Activated CD4-positive, alpha-beta T cell treated with anti-CD3 and anti-CD28 coated beads for 24 hours (primary cell): ENCODE results near the gene GABRA4.
A peak's percentile ranks its signal among the peaks of the same experiment; 100 is the strongest.

ENCODE experiments used
- DNase-seq, 2 donors: peaks; one replicate each; pipeline ENCODE4 v3.0.0-alpha.2; 2020; ENCODE audit warnings: low read depth in 2 of 2

Gene GABRA4

DNA sequence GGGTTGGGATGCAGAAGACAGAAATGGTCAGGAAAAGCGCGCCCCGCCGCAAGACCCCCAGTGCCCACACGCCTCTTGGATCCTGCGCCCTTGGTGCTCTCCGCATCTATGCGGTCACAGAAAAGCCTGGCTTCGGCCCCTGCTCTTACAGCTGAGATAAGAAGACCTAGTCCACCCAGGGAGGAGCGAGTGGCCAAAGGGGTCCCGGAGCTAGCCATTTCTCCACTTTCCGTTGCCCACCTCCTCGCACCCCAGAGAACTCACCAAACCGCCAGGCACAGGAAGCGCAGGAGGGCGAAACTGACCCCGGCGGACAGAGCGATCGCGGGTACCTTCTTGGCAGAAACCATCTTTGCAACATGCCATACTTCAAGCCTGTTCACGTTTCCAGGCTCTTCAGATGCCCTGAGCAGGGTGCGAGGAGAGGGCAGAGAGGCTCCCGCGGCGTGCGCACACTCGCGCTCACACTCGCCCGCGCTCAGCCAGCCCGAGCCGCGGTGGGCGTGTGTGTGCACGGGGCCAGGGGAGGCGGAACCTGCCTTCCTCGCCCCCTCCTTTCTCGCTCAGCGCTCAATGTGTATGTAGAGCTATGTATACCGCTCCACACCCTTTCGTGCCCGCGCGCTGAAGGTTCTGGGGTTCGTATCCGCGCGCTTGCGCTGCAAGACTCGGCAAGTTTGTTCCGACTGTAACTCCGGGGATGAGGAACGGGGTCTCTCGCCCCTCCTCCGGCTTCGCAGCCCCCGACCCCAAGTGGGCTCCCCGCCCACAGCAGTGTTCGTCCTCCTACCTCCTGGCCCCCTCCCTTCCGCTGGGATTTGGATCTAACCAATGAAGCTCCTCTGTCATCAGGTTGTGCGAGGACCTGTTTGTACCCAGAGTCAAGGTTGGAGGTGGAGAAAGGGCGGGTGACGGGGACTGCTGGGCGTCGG is at the start of gene GABRA4:
GABRA4 (minus strand) TSS at position 507 of the 932 bp plus-strand sequence; CDS start at position 350, 157 bp downstream.
- no peak for DNase-seq

DNA sequence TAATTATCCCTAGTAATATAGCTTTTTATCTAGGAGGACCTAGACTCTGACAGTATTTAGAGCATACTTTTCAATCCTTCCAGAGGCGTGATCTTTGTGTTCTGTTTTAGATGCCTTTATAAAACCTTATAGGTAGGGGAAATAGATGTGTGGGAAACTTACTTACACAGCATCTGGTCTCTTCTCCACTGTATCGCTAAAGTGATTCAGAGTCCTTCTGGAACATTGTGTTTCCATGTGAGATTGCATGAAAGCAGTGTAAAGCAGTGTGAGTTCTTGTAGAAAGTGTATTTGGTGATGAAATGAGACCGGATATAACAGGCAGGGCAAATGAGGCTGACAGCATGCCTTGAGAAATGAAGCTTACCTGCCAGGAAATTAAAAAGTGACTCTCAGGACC is 47.4 kb upstream of the GABRA4 start:
- no peak for DNase-seq

DNA sequence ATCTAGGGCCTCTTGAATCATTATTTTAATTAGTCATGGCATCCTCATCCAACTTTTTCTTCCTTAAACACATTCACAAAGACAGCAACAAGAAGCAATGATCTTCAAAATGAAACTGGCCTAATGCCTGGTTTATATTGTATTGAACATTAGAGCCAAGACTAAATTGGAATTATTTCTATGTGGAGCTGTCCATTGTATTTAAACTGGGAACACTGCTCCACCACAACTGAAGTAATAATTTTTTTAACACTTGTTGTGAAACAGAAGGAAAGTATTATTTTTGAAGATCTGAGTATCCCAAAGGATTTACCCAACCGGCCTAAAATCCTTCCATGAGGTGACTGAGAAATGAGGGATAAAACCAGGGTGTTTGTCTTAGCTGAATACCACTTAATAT is 44.9 kb upstream of the GABRA4 start:
- no peak for DNase-seq

DNA sequence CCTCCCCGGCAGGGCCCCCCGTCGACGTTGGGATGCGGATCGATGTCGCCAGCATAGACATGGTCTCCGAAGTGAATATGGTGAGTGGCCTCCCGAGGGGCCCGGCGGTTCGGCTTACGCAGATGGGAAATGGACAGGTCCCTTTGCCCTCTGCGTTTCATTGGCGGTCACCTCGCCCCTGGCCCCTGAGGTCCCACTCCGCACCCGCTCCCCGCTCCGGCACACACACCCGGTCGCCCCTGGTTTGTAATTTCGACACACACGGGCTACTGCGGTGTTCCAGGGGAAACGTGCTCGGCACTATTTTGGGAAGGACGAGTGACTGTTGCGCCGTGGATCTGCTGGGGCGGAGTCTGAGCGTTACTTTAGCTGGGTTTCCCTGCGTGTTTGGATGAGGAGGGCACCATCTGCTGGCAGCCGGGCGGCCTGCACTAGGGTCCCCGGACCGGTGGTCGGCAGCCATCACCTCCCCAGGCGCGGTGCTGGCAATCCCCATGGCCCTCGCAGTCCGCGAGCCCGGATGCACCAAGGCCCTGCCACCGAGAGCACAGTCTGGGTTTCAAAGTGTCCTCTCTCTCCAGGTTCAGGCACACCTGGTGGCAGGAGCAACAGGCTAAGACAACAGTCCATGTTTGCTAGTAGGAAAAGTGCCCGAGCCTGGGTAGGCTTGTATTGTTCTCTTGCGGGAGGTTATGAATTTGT is 39.2 kb upstream of the GABRA4 start:
- DNase-seq: peak; percentile 13 to 38

DNA sequence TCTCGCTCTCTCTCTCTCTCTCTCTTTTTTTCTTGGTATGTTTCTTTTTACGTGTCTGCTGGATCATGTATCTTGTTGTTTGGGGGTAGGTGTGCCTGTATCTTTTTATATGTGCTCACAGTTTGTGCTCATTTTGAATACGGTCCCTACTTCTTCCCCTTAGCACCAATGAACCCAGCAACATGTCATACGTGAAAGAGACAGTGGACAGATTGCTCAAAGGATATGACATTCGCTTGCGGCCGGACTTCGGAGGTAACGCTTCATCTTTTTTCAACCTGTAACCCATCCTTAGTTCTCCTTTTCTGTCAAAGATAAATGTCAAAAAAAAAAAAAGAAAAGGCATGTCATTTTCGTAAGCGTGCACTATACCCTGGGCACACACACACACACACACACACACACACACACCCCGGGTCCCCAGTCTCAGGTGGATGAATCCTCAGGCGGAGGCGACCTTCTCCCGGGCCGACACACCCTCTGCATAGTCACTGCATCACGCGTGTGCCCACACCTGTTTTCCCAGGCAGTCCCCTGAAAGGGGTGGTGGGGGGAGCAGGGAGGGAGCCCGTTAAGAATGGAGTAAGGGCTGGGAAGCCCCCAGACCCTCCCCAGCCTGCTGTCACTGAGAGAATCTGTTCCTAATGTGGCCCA is 38.5 kb upstream of the GABRA4 start:
- no peak for DNase-seq

DNA sequence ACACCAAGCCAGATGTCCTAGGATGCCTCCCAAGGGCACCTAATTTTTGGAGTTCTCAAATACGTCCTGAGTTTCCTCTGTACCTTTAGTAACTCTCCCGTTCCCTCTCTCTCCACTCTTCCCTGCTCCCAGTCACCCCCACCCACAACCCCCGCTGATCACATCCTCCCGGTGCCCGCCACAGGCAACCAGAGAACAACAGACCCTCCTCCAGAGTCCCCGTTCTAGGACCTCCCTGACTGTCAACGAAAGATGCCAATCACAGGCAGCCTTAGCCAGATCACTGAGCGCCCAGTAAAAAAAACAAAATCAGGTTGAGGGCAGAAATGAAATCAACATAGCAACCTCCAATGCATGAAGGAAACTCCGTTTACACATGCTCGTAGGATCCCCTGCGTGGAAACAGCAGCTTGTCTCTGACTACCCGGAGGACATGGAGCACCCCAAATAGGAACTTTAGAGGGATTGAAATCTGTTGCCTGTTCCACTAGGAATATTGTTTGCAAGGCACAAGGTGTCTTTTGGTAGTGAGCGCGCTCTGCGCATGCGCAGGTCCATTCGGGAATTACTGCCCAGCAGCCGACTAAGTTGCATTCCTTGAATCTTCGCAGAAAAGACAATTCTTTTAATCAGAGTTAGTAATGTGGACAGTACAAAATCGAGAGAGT is 37.8 kb upstream of the GABRA4 start, which contains the start of gene GABRB1:
GABRB1 (plus strand) TSS at position 557 of the 668 bp plus-strand sequence.
- no peak for DNase-seq

DNA sequence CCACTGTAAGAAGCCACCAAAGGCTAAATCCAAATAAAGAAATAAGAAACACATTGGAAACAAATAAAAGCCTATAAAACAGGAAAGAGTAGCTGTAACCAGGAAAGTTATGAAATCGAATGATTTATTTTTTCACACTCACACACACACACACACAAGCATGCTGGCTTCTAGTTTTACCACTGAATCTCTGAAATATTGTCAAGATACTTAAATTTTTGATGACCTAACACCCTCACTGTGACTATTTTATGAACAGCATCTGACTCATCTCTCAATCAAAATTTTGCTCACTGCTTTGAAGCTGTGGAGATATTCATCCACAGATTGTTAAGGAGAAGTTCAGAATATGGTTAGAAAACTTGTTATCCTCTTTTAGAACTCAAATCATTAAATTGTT is 24.1 kb upstream of the GABRA4 start:
- DNase-seq: no peak

DNA sequence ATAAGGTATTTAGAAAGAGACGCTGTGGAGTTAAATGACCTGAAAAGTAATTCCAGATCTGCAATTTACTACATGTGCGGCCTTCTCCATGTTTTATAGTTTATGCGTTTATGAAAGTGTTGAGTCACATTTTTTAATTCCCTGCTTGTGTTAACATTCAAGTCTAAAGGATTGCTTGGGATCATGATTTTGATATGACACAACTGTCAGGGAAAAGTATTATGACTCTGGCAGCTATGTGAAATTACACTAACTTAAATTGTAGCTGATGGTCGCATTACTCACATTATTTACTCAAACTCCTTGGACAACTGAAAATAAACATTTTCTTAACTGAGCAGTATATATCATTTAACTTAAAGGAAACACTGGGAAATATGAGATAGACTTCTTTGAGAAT is 23.7 kb upstream of the GABRA4 start:
- no peak for DNase-seq

DNA sequence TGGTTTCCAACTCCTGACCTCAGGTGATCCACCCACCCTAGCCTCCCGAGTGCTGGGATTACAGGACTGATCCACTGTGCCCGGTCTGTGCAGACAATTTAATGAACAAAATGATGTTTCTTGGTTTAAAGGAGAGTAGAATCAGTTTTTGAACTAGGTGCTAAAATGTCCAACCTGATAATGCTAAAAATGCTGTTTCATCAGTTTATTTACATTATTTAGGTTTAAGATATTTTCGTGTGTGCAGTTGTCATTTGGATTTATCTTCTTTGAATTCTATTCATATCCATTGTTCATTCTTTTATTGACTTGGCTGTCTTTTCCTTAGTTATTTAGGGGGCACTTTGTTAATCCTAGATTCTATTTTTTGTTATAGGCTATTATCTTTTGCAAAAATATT is 20.0 kb upstream of the GABRA4 start:
- DNase-seq: no peak

DNA sequence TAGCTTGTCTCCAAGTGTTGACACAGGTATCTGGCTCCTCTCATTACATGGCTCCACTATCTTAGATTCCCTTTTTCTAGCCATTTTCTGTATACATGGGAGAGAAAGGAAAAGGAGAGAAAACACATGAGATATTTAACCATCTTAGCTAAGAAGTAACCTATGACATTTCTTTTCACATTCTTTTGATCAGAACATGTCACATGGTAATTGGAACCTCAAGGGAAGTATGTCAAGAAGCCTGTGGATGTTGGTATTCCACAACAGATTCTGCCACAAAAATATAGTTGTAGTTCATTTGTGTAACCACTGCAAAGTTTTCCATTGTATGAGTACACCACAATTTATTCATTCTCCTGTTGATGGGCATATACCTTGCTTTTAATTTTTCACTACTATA is 19.3 kb upstream of the GABRA4 start:
- DNase-seq: no peak

DNA sequence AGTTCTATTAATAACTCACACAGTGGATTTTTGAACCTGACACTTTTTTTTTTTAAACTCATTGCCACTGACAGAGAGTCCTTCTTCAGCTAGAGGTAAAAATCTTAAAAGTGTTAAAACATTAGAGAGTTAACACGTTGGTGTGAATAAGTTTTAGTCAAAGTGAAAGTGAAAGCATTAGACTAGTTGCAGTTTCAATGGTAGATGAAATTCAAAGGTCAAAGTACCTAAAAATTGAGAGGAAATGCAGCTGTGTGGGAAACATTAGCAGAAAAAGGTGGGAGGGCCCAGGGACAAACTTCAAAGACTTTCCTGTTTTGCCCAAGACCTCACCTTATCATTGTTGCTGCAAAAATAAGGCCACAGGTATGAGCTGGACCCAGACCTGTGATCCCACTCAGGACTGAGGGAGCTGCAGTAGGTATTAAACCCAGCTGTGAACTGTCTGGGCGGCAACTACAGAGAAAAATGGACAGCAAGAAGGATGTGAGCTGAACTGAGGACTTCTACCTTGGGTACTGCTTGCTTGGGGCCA is 17.6 kb upstream of the GABRA4 start:
- no peak for DNase-seq

DNA sequence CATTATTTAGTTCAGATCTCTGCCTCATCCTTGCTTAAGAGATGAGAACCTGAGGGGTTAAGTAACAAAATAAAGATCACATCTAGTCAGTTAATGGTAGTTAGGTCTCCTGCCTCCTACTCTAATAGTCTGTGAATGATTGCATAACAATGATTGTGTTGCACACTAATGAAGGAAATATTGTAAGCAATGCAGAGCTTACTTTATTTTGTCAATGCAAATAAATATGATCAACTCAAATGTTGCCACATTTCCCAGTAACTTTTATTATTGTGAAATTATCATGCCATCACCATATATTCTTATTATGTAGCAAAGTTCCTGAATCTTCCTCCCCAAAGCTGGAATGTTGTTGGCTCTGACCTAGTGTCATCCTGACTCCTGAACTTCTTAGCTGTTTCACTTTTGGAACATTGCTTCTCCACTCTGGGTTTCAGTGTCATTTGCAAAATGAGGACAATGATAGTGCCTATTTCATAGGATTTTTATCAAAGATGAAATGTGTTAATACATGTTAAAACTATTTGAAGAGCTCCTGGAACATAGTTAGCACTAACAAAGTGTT is 17.0 kb upstream of the GABRA4 start:
- DNase-seq: no peak

DNA sequence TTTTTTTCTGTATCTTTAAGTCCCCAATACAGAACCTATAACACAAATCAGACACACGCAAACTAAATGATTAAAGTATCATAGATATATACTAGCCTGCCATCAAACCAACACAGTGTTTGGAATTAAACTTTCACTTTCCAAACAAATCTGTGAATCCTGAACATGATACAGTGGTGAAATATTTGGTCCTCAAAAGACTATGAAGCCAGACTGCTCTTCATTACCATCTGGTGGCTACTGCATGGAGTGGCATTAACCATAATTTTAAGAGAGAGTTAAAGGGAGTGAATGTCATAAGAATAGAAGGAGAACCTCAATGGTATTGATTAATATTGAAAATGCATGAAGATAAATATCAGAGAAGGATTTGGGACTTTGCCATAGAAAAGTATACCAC is 9.2 kb upstream of the GABRA4 start:
- DNase-seq: no peak

DNA sequence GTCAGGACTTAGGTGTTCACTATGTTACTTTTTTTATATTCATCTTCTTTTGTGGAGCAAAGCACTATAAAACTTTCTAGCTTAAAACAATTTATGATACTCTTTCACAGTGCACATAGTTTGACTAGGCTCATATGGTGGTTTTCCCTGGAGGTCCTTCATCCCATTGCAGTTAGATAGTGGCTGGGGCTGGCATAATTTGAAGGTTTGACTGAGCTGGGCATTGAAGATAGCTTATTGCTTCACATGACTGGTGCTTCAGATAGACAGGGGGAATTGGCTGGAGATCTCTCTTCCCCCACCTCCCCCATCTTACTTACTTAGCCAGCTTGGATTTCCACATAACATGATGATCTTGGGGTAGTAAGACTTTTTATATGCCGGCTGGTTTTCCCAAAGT is 7.0 kb upstream of the GABRA4 start:
- no peak for DNase-seq

DNA sequence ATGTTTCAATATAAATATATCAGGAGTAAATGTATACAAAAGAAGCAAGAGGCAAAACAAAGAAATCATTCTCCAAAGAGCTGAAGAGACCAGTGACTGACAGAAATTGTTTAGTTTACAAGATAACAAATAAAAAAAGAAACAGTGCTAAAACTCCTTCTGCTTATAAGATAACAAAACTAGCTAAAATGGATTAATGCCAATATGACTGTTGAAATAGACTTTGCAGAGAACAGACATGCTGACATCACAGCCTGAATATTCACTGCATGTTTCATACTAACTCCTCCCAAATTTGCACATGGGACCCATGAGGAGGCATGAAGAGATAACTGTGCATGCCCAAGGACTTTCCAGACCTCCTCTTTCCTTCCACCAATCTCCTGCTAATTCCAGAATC is 6.2 kb upstream of the GABRA4 start:
- DNase-seq: no peak

DNA sequence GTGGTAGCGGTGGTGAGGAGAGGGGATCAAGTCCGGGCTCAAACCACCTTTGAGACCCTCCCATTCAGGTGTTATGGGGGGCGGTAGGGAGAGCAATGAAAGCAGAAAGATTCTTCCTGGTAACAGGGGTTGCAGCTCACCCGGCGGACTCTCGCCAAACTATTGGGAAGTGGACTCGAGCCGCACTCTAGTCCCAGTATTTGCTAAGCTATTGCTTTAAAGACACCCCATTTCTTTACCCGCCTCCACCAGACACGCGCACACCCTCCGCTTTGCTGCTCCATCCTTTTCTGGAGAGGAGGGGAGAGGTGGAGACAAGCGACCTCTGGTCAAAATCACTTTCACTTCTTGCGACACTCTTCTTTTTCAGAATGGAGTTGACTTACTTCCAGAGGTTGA is 625 bp upstream of the GABRA4 start:
- DNase-seq: no peak

DNA sequence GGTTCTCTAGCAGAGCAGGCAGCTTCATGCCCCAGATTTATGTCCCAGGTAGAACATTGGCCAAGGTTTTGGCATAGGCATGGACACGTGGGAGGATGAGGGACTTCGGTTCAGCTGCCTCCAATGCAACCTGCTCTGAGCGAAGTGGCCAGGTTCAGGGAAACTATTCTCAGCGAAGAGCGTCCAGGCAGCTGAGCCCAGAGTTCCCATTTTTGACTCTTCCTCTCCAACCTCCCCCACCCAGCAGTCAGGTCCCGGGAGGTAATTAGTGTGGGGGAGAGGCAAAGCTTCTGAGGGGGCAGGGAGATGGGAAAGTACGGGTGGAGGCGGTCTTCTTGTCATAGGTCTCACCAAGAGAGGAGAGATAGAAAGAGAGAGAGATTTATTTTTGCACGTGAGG is 1.0 kb downstream of the GABRA4 start:
- DNase-seq: no peak

DNA sequence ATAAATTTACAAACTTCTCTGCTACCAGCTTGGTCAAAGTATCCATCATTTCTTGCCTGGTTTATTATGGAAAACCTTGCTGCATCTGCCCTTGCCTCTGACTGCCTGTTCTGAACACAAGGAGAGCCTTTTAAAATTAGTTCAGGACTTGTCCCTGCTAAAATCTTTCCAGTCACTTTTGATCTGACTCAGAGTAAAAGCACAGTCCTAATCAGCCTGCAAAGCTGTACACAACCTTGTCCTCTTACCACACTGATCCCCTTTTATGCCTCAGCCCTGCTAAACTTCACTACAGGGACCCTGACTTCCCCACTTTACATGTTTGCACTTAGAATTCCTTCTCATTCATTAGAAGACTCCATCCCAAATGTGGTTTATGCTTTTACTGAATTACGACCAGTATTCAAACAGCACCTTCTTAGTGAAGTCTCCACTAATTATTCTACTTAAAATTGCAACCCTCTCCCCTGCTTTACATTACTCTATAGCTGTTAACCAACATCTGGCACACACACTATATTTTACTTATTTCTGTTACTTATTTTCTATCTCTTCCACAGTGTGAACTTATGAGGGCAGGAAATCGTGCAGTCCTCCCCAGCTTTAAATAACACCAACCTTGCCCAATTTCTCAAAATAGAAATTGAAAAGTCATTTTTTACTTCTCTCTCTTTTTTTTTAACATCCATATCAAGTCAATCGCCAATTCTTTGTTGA is 6.3 kb downstream of the GABRA4 start:
- DNase-seq: no peak

DNA sequence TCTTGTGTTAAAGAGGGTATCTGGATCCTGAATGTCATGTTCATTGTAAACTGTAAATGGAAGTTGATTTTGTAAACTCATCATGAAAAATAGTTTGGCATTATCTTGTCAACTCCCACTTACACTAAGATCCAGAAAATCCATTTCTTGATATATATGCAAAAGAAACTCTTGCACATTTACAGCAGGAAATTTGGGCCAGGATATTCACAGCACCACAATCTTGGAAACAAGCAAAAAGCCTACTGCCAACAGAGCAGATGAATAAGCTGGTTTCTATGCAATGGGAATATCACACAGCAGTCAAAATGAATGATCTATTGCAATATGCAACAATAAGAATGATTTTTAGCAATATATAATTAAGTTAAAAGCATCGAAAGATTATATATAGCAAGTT is 8.6 kb downstream of the GABRA4 start:
- DNase-seq: no peak

DNA sequence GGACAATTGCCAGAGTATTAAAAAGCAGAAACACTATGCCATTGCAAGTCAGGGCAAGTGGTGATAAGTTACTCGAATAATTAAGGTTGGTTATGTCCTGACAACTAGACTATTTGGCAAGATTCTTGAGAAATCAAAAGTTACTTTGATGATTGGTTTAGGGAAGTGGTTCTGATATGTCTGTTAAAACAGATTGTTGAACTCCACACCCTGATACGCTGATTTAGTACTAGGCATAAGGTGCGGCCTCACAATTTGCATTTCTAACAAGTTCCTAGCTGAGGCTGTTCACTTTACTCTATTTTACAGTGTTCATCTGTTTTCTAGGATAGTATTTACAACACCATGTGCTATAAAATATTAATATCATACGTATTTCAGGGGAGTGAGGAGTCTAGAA is 12.5 kb downstream of the GABRA4 start:
- no peak for DNase-seq

DNA sequence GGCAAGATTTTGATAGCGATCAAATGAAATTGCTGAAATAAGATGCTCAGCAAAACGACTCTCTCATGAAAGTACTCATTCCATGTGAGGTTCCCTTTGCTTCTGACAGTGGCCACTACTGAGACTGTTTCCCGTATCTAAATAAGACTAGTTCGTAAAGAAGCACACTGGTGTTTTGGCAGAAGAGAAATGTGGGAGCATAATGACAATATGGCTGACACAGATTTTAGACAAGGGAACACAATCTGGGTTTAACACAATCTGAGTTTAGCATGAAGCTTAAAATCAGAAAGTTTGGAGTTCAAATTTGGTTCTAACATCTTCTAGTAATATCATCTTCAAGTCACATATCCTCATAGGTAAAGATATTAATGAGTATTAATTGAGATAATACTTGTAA is 13.7 kb downstream of the GABRA4 start:
- DNase-seq: no peak
